Mesodermal cell (in vitro differentiated cells): ENCODE results near the gene SNAP91. TPM values are rescaled to one million over a fixed set of nuclear protein-coding genes. Genes with fewer than 3 reads are reported as not detected.
"Not testable (repeated sequence)": the region's sequence is repeated elsewhere in the genome, so short reads cannot be mapped to it uniquely, and the experiment has no call there.

Experiments
- H3K27ac ChIP-seq: 2 replicates; pipeline ENCODE4 v1.7.0; 2013; ENCODE audit warnings: mild to moderate bottlenecking, low read depth, low read length, moderate library complexity; ENCODE audit not compliant: severe bottlenecking
- H3K36me3 ChIP-seq: 2 replicates; pipeline ENCODE4 v1.7.1; 2013; ENCODE audit warnings: mild to moderate bottlenecking, low read length, moderate library complexity; ENCODE audit not compliant: control insufficient read depth, insufficient read depth
- H3K4me1 ChIP-seq: one replicate; pipeline ENCODE4 v1.7.1; 2013; ENCODE audit warnings: mild to moderate bottlenecking, low read length; ENCODE audit not compliant: insufficient read depth, control insufficient read depth, poor library complexity, severe bottlenecking
- H3K4me3 ChIP-seq: 2 replicates; pipeline ENCODE4 v1.7.0; 2013; ENCODE audit warnings: low read length, control low read depth, mild to moderate bottlenecking; ENCODE audit not compliant: insufficient read depth, poor library complexity, severe bottlenecking; ENCODE audit errors: extremely low read depth
- H3K9me3 ChIP-seq: 2 replicates; pipeline ENCODE4 v1.7.1; 2013; ENCODE audit warnings: mild to moderate bottlenecking, low read length, moderate library complexity; ENCODE audit not compliant: control insufficient read depth
- WGBS, 2 experiments: methylation state at CpG; one replicate each; pipeline ENCODE4 v1.1.5; 2013; ENCODE audit warnings: missing lambda C conversion rate in 2 of 2; ENCODE audit not compliant: insufficient coverage in 2 of 2; 5-methylcytosine and 5-hydroxymethylcytosine counted together
- polyA plus RNA-seq, 2 experiments: library from polyadenylated mRNA; stranded (reverse); fragments of 50-300 nt; gene quantifications; one replicate each; pipeline ENCODE4 v1.2.3, GENCODE V29; 2013

The SNAP91 gene, protein sequence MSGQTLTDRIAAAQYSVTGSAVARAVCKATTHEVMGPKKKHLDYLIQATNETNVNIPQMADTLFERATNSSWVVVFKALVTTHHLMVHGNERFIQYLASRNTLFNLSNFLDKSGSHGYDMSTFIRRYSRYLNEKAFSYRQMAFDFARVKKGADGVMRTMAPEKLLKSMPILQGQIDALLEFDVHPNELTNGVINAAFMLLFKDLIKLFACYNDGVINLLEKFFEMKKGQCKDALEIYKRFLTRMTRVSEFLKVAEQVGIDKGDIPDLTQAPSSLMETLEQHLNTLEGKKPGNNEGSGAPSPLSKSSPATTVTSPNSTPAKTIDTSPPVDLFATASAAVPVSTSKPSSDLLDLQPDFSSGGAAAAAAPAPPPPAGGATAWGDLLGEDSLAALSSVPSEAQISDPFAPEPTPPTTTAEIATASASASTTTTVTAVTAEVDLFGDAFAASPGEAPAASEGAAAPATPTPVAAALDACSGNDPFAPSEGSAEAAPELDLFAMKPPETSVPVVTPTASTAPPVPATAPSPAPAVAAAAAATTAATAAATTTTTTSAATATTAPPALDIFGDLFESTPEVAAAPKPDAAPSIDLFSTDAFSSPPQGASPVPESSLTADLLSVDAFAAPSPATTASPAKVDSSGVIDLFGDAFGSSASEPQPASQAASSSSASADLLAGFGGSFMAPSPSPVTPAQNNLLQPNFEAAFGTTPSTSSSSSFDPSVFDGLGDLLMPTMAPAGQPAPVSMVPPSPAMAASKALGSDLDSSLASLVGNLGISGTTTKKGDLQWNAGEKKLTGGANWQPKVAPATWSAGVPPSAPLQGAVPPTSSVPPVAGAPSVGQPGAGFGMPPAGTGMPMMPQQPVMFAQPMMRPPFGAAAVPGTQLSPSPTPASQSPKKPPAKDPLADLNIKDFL
- 1.1 TPM for polyA plus RNA-seq (2013, experiment 1 of 2)
- polyA plus RNA-seq (2013, experiment 2 of 2), result 0.61 TPM

DNA sequence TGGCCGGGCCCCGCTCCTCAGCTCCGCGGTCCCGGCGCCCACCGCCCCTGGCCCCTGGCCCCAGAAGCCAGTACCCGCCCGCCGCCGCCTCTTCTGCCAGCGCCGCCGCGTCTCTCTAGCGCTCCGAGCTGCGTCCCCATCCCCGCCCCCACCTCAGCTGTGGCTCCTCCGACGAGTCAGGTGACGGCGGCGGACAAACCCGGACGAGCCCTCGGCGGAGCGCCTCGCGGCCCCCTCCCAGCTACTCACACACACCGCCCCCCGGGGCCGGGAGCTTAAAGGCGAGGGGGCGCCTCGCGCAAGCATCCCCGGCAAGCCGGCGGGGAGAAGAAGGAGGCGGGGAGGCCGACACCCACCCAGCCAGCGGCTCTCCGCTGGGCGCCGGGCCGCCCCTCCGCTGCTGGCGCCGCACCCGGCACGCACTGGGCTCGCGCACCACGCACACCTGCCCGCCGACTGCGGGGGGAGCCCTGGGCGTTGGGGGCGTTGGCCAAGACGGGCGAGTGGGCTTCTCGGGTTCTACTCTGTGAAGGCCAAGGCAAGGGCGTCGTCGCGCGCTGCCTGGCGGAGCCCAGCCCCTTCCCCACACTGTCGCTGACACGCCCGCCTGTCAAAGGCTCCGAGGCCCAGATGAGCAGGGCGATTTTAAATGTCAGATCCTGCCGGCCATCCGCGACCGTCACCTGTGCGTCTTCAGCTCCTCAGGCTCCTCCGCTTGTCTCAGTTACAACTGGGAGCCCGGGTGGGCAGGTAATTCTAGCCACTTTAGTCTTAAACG is at the start of gene SNAP91:
Gene SNAP91, minus strand, starts transcription at position 132 of the 778 bp plus-strand sequence. CDS start 1,174 bp downstream, outside the sequence.
- Histone ChIP-seq H3K27ac (no peak within 1 kb of the TSS), H3K36me3 (no peaks in the 10 kb centered on the region), H3K4me3 (peak within 1 kb of the TSS; percentile 53), H3K9me3 (no peaks in the 10 kb centered on the region), H3K4me1 (no peaks in the 10 kb centered on the region)
- WGBS, 2 experiments, result 0% methylated on average over 44 to 53 of the region's 83 CpGs

DNA sequence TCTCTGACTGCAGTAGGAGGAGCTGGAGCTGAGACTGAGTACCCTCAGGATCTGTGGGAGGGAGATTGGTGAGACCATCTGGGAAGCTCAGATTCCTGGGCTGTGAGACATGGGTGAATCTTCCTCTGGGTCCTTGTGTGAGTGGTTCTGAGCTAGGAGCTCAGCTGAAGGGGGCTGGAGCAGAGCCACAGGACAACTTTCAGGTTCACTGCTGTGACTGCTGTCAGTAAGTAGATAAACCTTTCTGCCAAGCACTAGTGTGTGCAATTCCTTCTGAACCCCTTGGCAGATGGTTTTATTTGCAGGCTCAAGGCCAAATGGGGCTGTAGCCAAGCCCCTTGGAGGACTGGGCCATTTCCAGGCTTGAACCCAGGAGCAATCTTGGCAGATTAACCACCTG is 49.6 kb upstream of the SNAP91 start:
- Histone ChIP-seq H3K9me3 (peaks cover 4% of the 10 kb centered on the region), H3K27ac (no peak overlapping the region), H3K4me1 (no peaks in the 10 kb centered on the region), H3K4me3 (no peak overlapping the region), H3K36me3 (no peaks in the 10 kb centered on the region)

DNA sequence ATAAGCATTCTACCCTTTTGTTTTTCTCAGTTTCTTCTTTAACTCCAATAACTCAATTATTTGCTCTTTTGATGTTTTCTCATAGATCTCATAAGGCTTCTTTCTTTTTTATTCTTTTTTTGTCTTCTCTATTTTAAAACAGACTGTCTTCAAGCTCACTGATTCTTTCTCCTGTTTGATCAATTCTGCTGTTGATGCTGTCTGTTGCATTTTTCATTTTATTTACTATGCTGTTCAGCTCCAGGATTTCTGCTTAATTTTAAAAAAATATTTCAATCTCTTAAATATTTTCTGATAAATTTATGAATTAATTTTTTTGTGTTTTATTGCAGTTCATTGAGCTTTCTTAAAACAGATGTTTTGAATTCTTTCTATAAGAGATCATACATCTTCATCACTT is 48.1 kb upstream of the SNAP91 start:
- no peaks in the 10 kb centered on the region for H3K36me3 ChIP-seq
- no peak overlapping the region for H3K27ac ChIP-seq
- H3K4me1 ChIP-seq, result no peaks in the 10 kb centered on the region
- H3K9me3 ChIP-seq, result peaks cover 4% of the 10 kb centered on the region
- H3K4me3 ChIP-seq, result no peak overlapping the region

DNA sequence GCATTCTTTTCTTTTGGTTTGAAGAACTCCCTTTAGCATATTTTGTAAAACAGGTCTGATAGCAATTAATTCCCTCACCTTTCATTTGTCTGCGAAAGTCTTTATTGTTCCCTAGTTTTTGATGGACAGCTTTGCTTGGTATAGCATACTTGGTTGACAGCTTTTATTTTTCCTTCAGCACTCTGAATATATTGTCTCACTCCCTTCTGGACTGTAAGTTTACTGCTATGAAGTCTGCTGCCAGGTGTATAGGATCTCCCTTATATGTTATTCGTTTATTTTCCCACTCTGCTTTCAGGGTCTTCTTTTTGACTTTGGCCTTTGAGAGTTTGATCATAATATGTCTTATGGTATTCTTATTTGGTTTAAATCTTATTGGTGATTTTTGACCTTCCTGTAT is 47.7 kb upstream of the SNAP91 start:
- H3K4me3 ChIP-seq, result no peak overlapping the region
- H3K27ac ChIP-seq, result no peak overlapping the region
- peaks cover 4% of the 10 kb centered on the region for H3K9me3 ChIP-seq
- no peaks in the 10 kb centered on the region for H3K4me1 ChIP-seq
- H3K36me3 ChIP-seq, result no peaks in the 10 kb centered on the region
- no CpG with 5 or more reads among the region's 2 CpGs for WGBS, 2 experiments

DNA sequence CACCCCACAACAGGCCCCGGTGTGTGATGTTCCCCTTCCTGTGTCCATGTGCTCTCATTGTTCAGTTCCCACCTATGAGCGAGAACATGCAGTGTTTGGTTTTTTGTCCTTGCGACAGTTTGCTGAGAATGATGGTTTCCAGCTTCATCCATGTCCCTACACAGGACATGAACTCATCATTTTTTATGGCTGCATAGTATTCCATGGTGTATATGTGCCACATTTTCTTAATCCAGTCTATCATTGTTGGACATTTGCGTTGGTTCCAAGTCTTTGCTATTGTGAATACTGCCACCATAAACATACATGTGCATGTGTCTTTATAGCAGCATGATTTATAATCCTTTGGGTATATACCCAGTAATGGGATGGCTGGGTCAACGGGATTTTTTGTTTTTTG is 43.5 kb upstream of the SNAP91 start:
- H3K27ac ChIP-seq, H3K4me1 ChIP-seq, H3K9me3 ChIP-seq, H3K4me3 ChIP-seq, H3K36me3 ChIP-seq: not testable (repeated sequence)
- WGBS, 2 experiments, result 75 to 83% methylated on average over 1 to 2 of the region's 5 CpGs

DNA sequence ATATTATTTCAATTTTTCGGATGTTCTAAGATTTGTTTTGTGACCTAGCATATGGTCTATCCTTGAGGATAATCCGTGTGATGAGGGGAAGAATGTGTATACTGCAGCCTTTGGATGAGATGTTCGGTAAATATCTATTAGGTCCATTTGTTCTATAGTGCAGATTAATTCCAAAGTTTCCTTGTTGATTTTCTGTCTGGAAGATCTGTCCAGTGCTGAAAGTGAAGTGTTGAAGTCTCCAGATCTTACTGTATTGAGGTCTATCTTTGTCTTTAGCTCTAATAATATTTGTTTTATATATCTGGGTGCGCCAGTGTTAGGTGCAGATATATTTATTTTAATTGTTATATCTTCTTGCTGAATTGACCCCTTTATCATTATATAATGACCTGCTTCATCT is 32.2 kb upstream of the SNAP91 start:
- Histone ChIP-seq H3K27ac (no peak overlapping the region), H3K4me1 (no peaks in the 10 kb centered on the region), H3K36me3 (no peaks in the 10 kb centered on the region), H3K4me3 (no peak overlapping the region), H3K9me3 (no peaks in the 10 kb centered on the region)
- WGBS, 2 experiments, result 38 to 72% methylated on average over 1 to 3 of the region's 4 CpGs

DNA sequence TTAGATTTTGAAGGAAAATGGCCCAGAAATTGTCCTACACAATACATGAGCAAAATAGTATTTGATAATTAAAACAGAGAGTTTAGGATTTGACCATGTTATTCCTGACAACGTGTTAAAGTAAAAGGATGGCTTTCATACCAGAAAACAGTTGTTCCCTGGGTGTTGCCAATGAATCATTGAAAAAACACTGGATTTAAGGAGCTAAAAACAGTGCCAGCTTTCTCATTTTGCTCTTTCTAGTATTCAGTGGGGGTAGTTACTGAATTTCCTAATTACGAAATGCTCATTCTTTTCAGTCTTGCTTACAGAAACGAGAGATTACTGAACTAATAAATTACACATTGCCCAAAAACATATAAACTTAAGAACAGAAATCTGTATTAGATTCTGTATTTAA is 26.6 kb upstream of the SNAP91 start:
- Histone ChIP-seq H3K27ac (no peak overlapping the region), H3K36me3 (no peaks in the 10 kb centered on the region), H3K9me3 (no peaks in the 10 kb centered on the region), H3K4me1 (no peaks in the 10 kb centered on the region), H3K4me3 (no peak overlapping the region)
- WGBS, 2 experiments, result 70 to 100% methylated on average over 1 of the region's 3 CpGs

DNA sequence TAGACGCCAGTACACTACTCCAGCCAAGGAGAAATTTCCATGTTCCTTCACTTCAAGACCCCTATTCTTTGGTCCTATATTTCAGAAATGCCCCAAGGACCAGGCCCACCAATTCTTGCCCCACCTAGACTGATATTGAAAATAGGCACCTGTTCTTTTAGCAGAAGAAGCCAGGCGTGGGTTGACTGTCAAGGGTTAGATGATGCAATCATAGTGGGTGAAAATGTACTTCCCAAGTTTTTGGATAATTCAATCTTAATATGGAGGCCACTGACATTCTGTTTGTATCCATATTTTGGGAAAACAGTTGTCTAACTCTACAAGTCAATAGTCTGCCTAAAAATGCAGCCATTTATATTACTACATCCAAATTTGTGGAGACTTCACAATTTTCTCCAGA is 21.0 kb upstream of the SNAP91 start:
- no peak overlapping the region for H3K27ac ChIP-seq
- no peaks in the 10 kb centered on the region for H3K9me3 ChIP-seq
- no peak overlapping the region for H3K4me3 ChIP-seq
- no peaks in the 10 kb centered on the region for H3K36me3 ChIP-seq
- 75% methylated on average over 1 of the region's 2 CpGs; no CpG with 5 or more reads in 1 of the 2 experiments for WGBS, 2 experiments
- H3K4me1 ChIP-seq, result no peaks in the 10 kb centered on the region

DNA sequence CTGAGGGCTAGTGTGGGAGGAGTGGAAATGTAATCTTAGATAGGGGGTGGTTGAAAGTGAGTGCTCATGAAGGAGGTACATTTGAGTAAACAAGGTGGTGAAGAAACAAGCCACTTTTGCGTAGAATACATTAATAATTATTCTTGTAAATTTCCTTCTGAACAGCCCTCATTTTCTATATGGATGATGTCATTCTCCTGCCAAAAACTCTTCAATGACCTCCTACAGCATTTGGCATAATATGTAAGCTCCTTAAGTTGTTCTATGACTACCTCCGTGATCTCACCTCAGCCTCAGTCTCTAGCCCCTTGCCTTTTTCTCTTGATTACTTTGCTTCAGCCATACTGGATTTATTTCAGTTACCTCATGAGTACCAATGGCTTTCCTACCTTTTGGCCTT is 14.0 kb upstream of the SNAP91 start:
- WGBS, 2 experiments, result 73 to 100% methylated on average over 1 of the region's 2 CpGs
- Histone ChIP-seq H3K4me3 (no peak overlapping the region), H3K9me3 (no peaks in the 10 kb centered on the region), H3K36me3 (no peaks in the 10 kb centered on the region), H3K4me1 (no peaks in the 10 kb centered on the region), H3K27ac (no peak overlapping the region)

DNA sequence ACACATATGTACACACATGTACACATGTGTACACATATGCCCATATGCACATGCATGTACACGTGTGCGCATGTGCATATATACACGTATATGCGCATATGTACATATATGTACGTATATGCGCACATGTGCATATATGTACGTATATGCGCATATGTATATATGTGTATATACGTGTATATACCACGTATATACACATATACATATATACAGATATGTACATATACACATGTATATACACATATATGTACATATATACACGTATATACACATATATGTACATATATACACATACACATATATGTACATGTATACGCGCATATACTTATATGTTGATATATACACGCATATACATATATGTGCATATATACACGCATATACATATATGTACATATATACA is 8.9 kb upstream of the SNAP91 start:
- 95% methylated on average over 4 of the region's 15 CpGs; no CpG with 5 or more reads in 1 of the 2 experiments for WGBS, 2 experiments
- Histone ChIP-seq H3K4me1 (no peaks in the 10 kb centered on the region), H3K9me3 (peaks cover 3% of the 10 kb centered on the region), H3K4me3 (no peak overlapping the region), H3K27ac (no peak overlapping the region), H3K36me3 (no peaks in the 10 kb centered on the region)
